ENCODE measurements around the gene TCERG1.
A peak's percentile ranks its signal among the peaks of the same experiment; 100 is the strongest.

The TCERG1 gene

GRCh38 chr5:146538432-146538831, 91.3 kb downstream of the TCERG1 start:
- TF ChIP-seq CTCF (IDR thresholded peaks at IDR 0.05; ENCODE audit: low read depth, low read length, missing control alignments) = no peak
- no peak overlapping the region for H3K4me3 ChIP-seq (ENCODE audit: low read depth, low read length)
- no peak for DNase-seq (ENCODE audit: low read depth)

- TF ChIP-seq CTCF (IDR thresholded peaks at IDR 0.05; ENCODE audit: low read depth, low read length, missing control alignments) = no peak
- no peak for DNase-seq (ENCODE audit: low read depth)
- H3K4me3 ChIP-seq (ENCODE audit: low read depth, low read length) = no peak overlapping the region
Observed at GRCh38 chr5:146539973-146540372, 92.8 kb downstream of the TCERG1 start.

DNA sequence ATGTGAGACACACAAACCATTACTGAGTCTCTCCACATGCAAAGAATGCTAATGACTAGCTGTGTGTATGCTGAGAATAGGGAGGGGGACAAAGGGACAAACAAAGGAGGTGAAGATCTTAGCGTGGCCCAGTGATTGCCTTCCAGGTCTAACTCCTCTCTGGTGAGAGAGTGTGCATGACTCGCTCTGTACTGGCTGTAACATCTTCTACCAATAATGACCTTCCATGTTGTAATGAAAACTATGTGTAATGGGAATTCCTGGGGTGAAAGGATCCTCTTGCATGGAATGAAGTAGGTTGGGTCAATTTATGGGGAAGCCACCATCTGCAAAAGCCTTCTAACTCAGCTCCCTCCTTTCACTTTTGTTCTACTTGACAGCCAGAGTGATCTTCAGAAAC, 93.3 kb downstream of the TCERG1 start:
- TF ChIP-seq CTCF (IDR thresholded peaks at IDR 0.05; ENCODE audit: low read depth, low read length, missing control alignments) = no peak
- H3K4me3 ChIP-seq (ENCODE audit: low read depth, low read length) = no peak overlapping the region
- no peak for DNase-seq (ENCODE audit: low read depth)

- peak; percentile 21 for DNase-seq (ENCODE audit: low read depth)
- H3K4me3 ChIP-seq (ENCODE audit: low read depth, low read length) = no peak overlapping the region
- peak; percentile 92 for TF ChIP-seq CTCF (IDR thresholded peaks at IDR 0.05; ENCODE audit: low read depth, low read length, missing control alignments)
Observed at GRCh38 chr5:146541958-146542849, 95.1 kb downstream of the TCERG1 start.

DNA sequence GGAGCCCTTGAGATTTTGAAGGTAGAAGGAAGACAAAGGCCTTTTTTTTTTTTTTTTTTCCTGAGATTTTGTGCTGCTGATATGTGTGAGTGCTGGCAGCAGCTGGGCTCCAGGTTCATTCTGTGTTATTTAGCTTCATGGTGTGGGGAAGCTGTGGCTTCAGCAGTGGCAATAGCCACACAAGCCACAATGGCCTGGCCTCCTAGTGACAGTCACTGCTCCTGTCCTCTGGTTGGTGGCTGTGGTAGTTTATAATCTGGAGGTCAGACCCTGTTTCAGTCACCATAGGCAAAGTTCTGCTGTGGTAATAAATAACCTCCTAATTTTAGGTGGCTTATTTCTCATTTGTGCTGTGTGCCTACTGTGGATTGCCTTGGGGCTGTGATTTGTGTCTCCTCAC, 97.1 kb downstream of the TCERG1 start:
- TF ChIP-seq CTCF (IDR thresholded peaks at IDR 0.05; ENCODE audit: low read depth, low read length, missing control alignments) = no peak
- H3K4me3 ChIP-seq (ENCODE audit: low read depth, low read length) = no peak overlapping the region
- no peak for DNase-seq (ENCODE audit: low read depth)

DNA sequence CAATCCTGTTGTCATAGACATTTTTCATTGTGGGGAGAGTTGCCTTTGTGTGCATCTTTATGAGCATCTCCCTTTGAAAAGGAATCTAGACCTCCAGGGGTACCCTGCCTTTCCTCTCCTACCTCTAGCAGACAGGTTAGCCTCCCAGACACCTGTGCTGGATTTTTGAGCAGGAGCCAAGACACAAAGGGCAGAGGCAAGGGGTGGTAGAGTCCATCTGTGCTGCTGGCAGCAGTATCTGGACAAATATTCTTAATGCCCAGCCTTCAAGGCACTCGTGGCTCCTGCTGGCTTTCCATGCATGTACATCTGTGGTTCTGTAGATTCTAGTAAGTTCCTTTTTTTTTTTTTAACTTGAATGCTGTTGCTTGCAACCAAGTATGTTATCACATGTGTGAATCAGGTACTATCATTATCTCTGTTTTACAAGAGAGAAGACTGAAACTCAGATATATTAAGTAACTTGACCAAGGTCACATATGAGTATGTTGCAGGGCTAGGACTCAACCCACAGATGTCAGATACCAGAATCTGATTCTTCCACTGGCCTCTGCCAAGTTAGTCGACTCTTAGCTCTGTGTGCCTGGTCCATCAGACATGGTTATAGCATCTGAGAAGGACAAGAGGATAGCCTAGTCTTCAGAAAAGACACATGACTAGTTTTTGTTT, 101.8 kb downstream of the TCERG1 start:
- no peak overlapping the region for H3K4me3 ChIP-seq (ENCODE audit: low read depth, low read length)
- no peak for DNase-seq (ENCODE audit: low read depth)
- TF ChIP-seq CTCF (IDR thresholded peaks at IDR 0.05; ENCODE audit: low read depth, low read length, missing control alignments) = no peak

Data from GM12864 (cell line).